Stimulated activated naive CD8-positive, alpha-beta T cell treated with anti-CD3 and anti-CD28 coated beads, Interleukin-15, Interleukin-2, amounts not matched to agents 100 ng/mL and 50 ng/mL, for 24 hours (primary cell): ENCODE results near the gene BIRC2.

Source experiments
- H3K27ac Mint-ChIP-seq: one replicate; pipeline ENCODE4 v1.8.0; 2021; ENCODE audit warnings: mild to moderate bottlenecking, mixed read lengths
- H3K27me3 Mint-ChIP-seq: one replicate; pipeline ENCODE4 v1.8.0; 2021; ENCODE audit warnings: mixed read lengths
- H3K36me3 Mint-ChIP-seq: one replicate; pipeline ENCODE4 v1.8.0; 2021; ENCODE audit warnings: low read depth, mixed read lengths
- H3K4me1 Mint-ChIP-seq: one replicate; pipeline ENCODE4 v1.8.0; 2021; ENCODE audit warnings: low read depth, mixed read lengths
- H3K4me3 Mint-ChIP-seq: one replicate; pipeline ENCODE4 v1.8.0; 2021; ENCODE audit warnings: mild to moderate bottlenecking, mixed read lengths
- H3K9me3 Mint-ChIP-seq: one replicate; pipeline ENCODE4 v1.8.0; 2021; ENCODE audit warnings: mixed read lengths

The BIRC2 gene

GRCh38 chr11:102396708-102397563, 49.9 kb downstream of the BIRC2 start:
- H3K4me3 Mint-ChIP-seq = no peak overlapping the region
- H3K4me1 Mint-ChIP-seq = peaks cover 47% of the 10 kb centered on the region
- no peaks in the 10 kb centered on the region for H3K9me3 Mint-ChIP-seq
- H3K36me3 Mint-ChIP-seq = peaks cover 78% of the 10 kb centered on the region
- H3K27me3 Mint-ChIP-seq = no peaks in the 10 kb centered on the region
- peak overlapping the region; percentile 65 for H3K27ac Mint-ChIP-seq

- H3K27ac Mint-ChIP-seq = no peak overlapping the region
- no peak overlapping the region for H3K4me3 Mint-ChIP-seq
- H3K36me3 Mint-ChIP-seq = peaks cover 75% of the 10 kb centered on the region
- H3K4me1 Mint-ChIP-seq = peaks cover 50% of the 10 kb centered on the region
- H3K9me3 Mint-ChIP-seq = no peaks in the 10 kb centered on the region
- no peaks in the 10 kb centered on the region for H3K27me3 Mint-ChIP-seq
These were observed 51.3 kb downstream of the BIRC2 start for GRCh38 chr11:102398297-102398696.

- Mint-ChIP-seq H3K4me3 (no peak overlapping the region), H3K36me3 (peaks cover 75% of the 10 kb centered on the region)
These were observed 52.2 kb downstream of the BIRC2 start for GRCh38 chr11:102399189-102399588.

GRCh38 chr11:102400603-102401002, 53.6 kb downstream of the BIRC2 start:
- H3K9me3 Mint-ChIP-seq = no peaks in the 10 kb centered on the region
- no peak overlapping the region for H3K4me3 Mint-ChIP-seq
- H3K27me3 Mint-ChIP-seq = no peaks in the 10 kb centered on the region
- H3K4me1 Mint-ChIP-seq = peaks cover 66% of the 10 kb centered on the region
- peaks cover 67% of the 10 kb centered on the region for H3K36me3 Mint-ChIP-seq
- H3K27ac Mint-ChIP-seq = peak overlapping the region; percentile 48

More at GRCh38 chr11:102399189-102399588, 52.2 kb downstream of the BIRC2 start:
- Mint-ChIP-seq H3K27ac (no peak overlapping the region), H3K27me3 (no peaks in the 10 kb centered on the region), H3K4me1 (peaks cover 59% of the 10 kb centered on the region), H3K9me3 (no peaks in the 10 kb centered on the region)

- no peaks in the 10 kb centered on the region for H3K27me3 Mint-ChIP-seq
- H3K4me3 Mint-ChIP-seq = no peak overlapping the region
- H3K4me1 Mint-ChIP-seq = peaks cover 64% of the 10 kb centered on the region
- H3K36me3 Mint-ChIP-seq = peaks cover 64% of the 10 kb centered on the region
- H3K9me3 Mint-ChIP-seq = no peaks in the 10 kb centered on the region
- H3K27ac Mint-ChIP-seq = peak overlapping the region; percentile 74
These were observed 54.9 kb downstream of the BIRC2 start for GRCh38 chr11:102401905-102402304.

GRCh38 chr11:102402548-102402947, 55.5 kb downstream of the BIRC2 start:
- Mint-ChIP-seq H3K4me3 (no peak overlapping the region), H3K27ac (no peak overlapping the region), H3K27me3 (no peaks in the 10 kb centered on the region), H3K9me3 (no peaks in the 10 kb centered on the region), H3K4me1 (peaks cover 64% of the 10 kb centered on the region), H3K36me3 (peaks cover 58% of the 10 kb centered on the region)

- Mint-ChIP-seq H3K27me3 (no peaks in the 10 kb centered on the region), H3K27ac (peak overlapping the region; percentile 59), H3K9me3 (no peaks in the 10 kb centered on the region), H3K4me3 (no peak overlapping the region), H3K4me1 (peaks cover 74% of the 10 kb centered on the region), H3K36me3 (peaks cover 51% of the 10 kb centered on the region)
These were observed 58.5 kb downstream of the BIRC2 start for GRCh38 chr11:102405501-102405900.

GRCh38 chr11:102406099-102406498, 59.1 kb downstream of the BIRC2 start:
- H3K4me1 Mint-ChIP-seq = peaks cover 79% of the 10 kb centered on the region
- H3K36me3 Mint-ChIP-seq = peaks cover 46% of the 10 kb centered on the region
- no peaks in the 10 kb centered on the region for H3K27me3 Mint-ChIP-seq
- no peak overlapping the region for H3K4me3 Mint-ChIP-seq
- H3K9me3 Mint-ChIP-seq = no peaks in the 10 kb centered on the region
- H3K27ac Mint-ChIP-seq = no peak overlapping the region

GRCh38 chr11:102407901-102408300, 60.9 kb downstream of the BIRC2 start:
- no peak overlapping the region for H3K27ac Mint-ChIP-seq
- peaks cover 80% of the 10 kb centered on the region for H3K4me1 Mint-ChIP-seq
- H3K9me3 Mint-ChIP-seq = no peaks in the 10 kb centered on the region
- no peak overlapping the region for H3K4me3 Mint-ChIP-seq
- H3K36me3 Mint-ChIP-seq = peaks cover 39% of the 10 kb centered on the region
- no peaks in the 10 kb centered on the region for H3K27me3 Mint-ChIP-seq

- H3K36me3 Mint-ChIP-seq = peaks cover 36% of the 10 kb centered on the region
- no peak overlapping the region for H3K4me3 Mint-ChIP-seq
- no peaks in the 10 kb centered on the region for H3K27me3 Mint-ChIP-seq
- H3K27ac Mint-ChIP-seq = no peak overlapping the region
- H3K4me1 Mint-ChIP-seq = peaks cover 81% of the 10 kb centered on the region
- no peaks in the 10 kb centered on the region for H3K9me3 Mint-ChIP-seq
These were observed 61.3 kb downstream of the BIRC2 start for GRCh38 chr11:102408339-102408738.

GRCh38 chr11:102410382-102410784, 63.4 kb downstream of the BIRC2 start:
- Mint-ChIP-seq H3K4me3 (no peak overlapping the region), H3K36me3 (peaks cover 36% of the 10 kb centered on the region), H3K27ac (peak overlapping the region; percentile 68), H3K9me3 (no peaks in the 10 kb centered on the region), H3K27me3 (no peaks in the 10 kb centered on the region), H3K4me1 (peaks cover 84% of the 10 kb centered on the region)

- Mint-ChIP-seq H3K9me3 (no peaks in the 10 kb centered on the region), H3K36me3 (peaks cover 31% of the 10 kb centered on the region), H3K27me3 (no peaks in the 10 kb centered on the region), H3K4me3 (no peak overlapping the region), H3K4me1 (peaks cover 84% of the 10 kb centered on the region), H3K27ac (peak overlapping the region; percentile 27)
These were observed 64.1 kb downstream of the BIRC2 start for GRCh38 chr11:102411142-102411541.

- peaks cover 48% of the 10 kb centered on the region for H3K36me3 Mint-ChIP-seq
- peak overlapping the region; percentile 8 for H3K4me3 Mint-ChIP-seq
- H3K9me3 Mint-ChIP-seq = no peaks in the 10 kb centered on the region
- peak overlapping the region; percentile 49 for H3K27ac Mint-ChIP-seq
- H3K4me1 Mint-ChIP-seq = peaks cover 89% of the 10 kb centered on the region
- no peaks in the 10 kb centered on the region for H3K27me3 Mint-ChIP-seq
These were observed 66.5 kb downstream of the BIRC2 start for GRCh38 chr11:102413497-102413896.

- peaks cover 96% of the 10 kb centered on the region for H3K4me1 Mint-ChIP-seq
- peaks cover 52% of the 10 kb centered on the region for H3K36me3 Mint-ChIP-seq
- H3K4me3 Mint-ChIP-seq = peak overlapping the region; percentile 40
- no peaks in the 10 kb centered on the region for H3K27me3 Mint-ChIP-seq
- no peak overlapping the region for H3K27ac Mint-ChIP-seq
- no peaks in the 10 kb centered on the region for H3K9me3 Mint-ChIP-seq
These were observed 67.5 kb downstream of the BIRC2 start for GRCh38 chr11:102414559-102414958.

- Mint-ChIP-seq H3K9me3 (no peaks in the 10 kb centered on the region), H3K27ac (peak overlapping the region; percentile 27), H3K4me1 (peaks cover 99% of the 10 kb centered on the region), H3K36me3 (peaks cover 49% of the 10 kb centered on the region), H3K27me3 (no peaks in the 10 kb centered on the region), H3K4me3 (peak overlapping the region; percentile 40)
These were observed 68.4 kb downstream of the BIRC2 start for GRCh38 chr11:102415304-102415916.
